ENCODE data around the gene IFNL4. TPM values are rescaled to one million over a fixed set of nuclear protein-coding genes. Genes with fewer than 3 reads are reported as not detected.

IFNL4 gene
- total and polyA plus RNA-seq, 10 of the 15 experiments (the other 5 are each of a cell fraction or from before 2014, with no cell fraction given): not detected

DNA sequence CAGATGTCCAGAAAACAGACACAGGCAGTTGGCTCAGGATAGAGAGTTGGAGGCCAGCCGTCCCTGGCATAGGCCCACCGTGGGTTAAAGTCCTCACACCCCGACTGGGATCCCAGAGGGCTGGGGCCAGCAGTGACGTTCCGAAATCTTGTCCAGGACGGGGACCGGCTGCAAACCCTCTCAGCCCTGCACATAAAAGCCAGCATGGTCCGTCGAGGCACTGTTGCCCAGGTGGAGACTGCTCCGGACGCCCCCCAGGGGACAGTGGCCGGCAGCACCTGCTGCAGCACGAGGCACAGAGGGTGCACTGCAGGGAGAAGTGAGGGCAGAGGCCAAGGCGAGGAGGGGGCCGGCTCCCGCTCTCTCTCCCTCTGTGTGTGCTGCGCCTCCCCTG, 15.3 kb upstream of the IFNL4 start:
- H3K9me3 ChIP-seq (replicated peaks; ENCODE audit: control insufficient read depth, insufficient read depth, low read length): no peaks in the 10 kb centered on the region
- H3K9ac ChIP-seq (ENCODE audit: control insufficient read depth, insufficient read depth, low read length): no peak overlapping the region
- 18% methylated on average over 16 of the region's 17 CpGs for WGBS (ENCODE audit: insufficient coverage, insufficient replicate concordance, low lambda C conversion rate, missing lambda C conversion rate)
- H3K4me2 ChIP-seq (ENCODE audit: control insufficient read depth, insufficient read depth): no peak overlapping the region
- POLR2A ChIA-PET: no interaction called here
- H4K20me1 ChIP-seq (ENCODE audit: control insufficient read depth, insufficient read depth): no peaks in the 10 kb centered on the region
- no peaks in the 10 kb centered on the region for H3K36me3 ChIP-seq (ENCODE audit: control insufficient read depth in 2 of 2, insufficient read depth in 2 of 2, low read length in 1 of 2)
- RAD21 ChIA-PET (ENCODE audit: unreplicated experiment): no interaction called here
- FAIRE-seq (no peak), ATAC-seq (no peak), DNase-seq (ENCODE audit: low read depth, low spot score) (no peak)
- no peaks in the 10 kb centered on the region for H3K4me1 ChIP-seq (ENCODE audit: control insufficient read depth, insufficient read depth, low read length)
- in situ Hi-C loops (cut with MboI) (no loop called here), intact Hi-C loops (cut with micrococcal nuclease; ENCODE audit: unreplicated experiment) (no loop called here)
- no peak overlapping the region for H3K27ac ChIP-seq (ENCODE audit: control insufficient read depth, insufficient read depth)
- no peak overlapping the region for H2AFZ ChIP-seq (ENCODE audit: control insufficient read depth, low read depth, low read length)
- H3K4me3 ChIP-seq: no peak overlapping the region
- CTCF ChIA-PET: no interaction called here
- no peak for TF ChIP-seq WRNIP1 (IDR thresholded peaks at IDR 0.05; ENCODE audit: borderline replicate concordance, low read depth, low read length)
- no peak for TF ChIP-seq BHLHE40 (IDR thresholded peaks at IDR 0.05; ENCODE audit: borderline replicate concordance in 1 of 2, low read depth in 2 of 2, low read length in 1 of 2)
- no peak for TF ChIP-seq HCFC1 (IDR thresholded peaks at IDR 0.05; ENCODE audit: low read length)
- TF ChIP-seq CBFB (IDR thresholded peaks at IDR 0.05; ENCODE audit: low read depth): no peak
- TF ChIP-seq, protein P1, sequence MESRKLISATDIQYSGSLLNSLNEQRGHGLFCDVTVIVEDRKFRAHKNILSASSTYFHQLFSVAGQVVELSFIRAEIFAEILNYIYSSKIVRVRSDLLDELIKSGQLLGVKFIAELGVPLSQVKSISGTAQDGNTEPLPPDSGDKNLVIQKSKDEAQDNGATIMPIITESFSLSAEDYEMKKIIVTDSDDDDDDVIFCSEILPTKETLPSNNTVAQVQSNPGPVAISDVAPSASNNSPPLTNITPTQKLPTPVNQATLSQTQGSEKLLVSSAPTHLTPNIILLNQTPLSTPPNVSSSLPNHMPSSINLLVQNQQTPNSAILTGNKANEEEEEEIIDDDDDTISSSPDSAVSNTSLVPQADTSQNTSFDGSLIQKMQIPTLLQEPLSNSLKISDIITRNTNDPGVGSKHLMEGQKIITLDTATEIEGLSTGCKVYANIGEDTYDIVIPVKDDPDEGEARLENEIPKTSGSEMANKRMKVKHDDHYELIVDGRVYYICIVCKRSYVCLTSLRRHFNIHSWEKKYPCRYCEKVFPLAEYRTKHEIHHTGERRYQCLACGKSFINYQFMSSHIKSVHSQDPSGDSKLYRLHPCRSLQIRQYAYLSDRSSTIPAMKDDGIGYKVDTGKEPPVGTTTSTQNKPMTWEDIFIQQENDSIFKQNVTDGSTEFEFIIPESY (IDR thresholded peaks at IDR 0.05): no peak
- no peak for TF ChIP-seq GABPA (IDR thresholded peaks at IDR 0.05; ENCODE audit: low read depth)
- TF ChIP-seq CHD2 (IDR thresholded peaks at IDR 0.05; ENCODE audit: borderline replicate concordance, low read depth, low read length): no peak
- TF ChIP-seq RB1 (IDR thresholded peaks at IDR 0.05; ENCODE audit: borderline replicate concordance): no peak
- TF ChIP-seq NFXL1 (IDR thresholded peaks at IDR 0.05; ENCODE audit: borderline replicate concordance): no peak
- no peak for TF ChIP-seq HDGF (IDR thresholded peaks at IDR 0.05)
- no peak for TF ChIP-seq KDM1A (IDR thresholded peaks at IDR 0.05; ENCODE audit: borderline replicate concordance)
- no peak for TF ChIP-seq MAX (IDR thresholded peaks at IDR 0.05; ENCODE audit: low read depth, low read length)
- TF ChIP-seq ZBED1 (IDR thresholded peaks at IDR 0.05; ENCODE audit: borderline replicate concordance): no peak
- TF ChIP-seq NR2C2 (IDR thresholded peaks at IDR 0.05; ENCODE audit: borderline replicate concordance, control insufficient read depth, insufficient read length, low read depth): no peak
- SMC1A ChIA-PET (ENCODE audit: uncharacterized antibody, unreplicated experiment): no interaction called here
- no TSS peak for BruUV-seq (replicated peaks)
- H3K27me3 ChIP-seq (replicated peaks in 1 of 2; ENCODE audit: control insufficient read depth in 2 of 2, insufficient read depth in 2 of 2, low read length in 1 of 2): peaks cover 0 to 3% of the 10 kb centered on the region in 2 experiments; a peak in 3 of 4 replicates
- no peaks in the 10 kb centered on the region for H3K79me2 ChIP-seq (ENCODE audit: control insufficient read depth, insufficient read depth, low read length)
